Ramos (cell line): ENCODE measurements around the gene CLEC4F.

Source experiments
- in situ Hi-C: fragments of 300-500 bp; cut with MboI; formaldehyde crosslinking; loops from one replicate; pipeline ENCODE4 v1.14.3; 2022; ENCODE audit warnings: low sequenced_read_pairs; ENCODE audit not compliant: unreplicated experiment

The CLEC4F gene

DNA sequence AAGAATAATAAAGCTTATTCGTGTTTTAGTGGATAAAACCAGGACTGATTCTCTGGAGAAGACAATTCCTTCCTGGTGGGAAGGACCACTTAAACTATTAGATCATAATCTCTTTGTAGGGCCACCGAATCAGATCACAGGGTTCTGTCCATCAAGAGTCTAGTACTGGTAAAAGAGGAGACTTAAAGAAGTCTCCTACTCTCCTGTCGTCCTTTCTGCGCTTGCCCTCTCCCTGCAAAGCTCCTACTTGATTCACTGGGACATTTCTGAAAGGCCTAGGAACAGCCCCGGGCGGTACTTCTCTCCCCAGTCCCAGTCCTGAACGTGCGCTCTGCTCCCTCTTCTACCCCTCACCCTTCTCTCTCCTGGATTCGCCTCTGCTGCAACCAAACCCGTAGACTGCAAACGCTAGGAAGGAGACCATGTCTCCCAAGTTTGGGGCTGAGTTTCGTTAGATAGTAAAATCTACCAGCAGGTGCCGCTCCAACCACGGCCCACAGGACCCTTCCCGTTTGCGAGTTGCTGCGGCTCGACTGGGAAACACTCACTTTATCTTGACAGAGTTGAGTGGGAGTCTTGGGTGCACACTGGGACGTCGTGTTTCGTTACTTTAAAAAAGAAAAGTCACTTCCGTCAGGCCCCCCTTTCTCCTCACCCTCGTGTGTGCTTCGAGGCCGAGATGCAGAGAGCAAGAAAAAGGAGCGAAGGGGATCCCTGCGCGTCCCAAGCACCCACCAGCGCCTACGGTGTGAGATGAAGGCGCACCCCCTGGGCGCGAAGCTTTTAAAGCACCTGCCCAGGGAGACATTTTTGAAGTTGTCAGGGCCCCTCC is 30.9 kb downstream of the CLEC4F start:
- in situ Hi-C loops: no loop called here

DNA sequence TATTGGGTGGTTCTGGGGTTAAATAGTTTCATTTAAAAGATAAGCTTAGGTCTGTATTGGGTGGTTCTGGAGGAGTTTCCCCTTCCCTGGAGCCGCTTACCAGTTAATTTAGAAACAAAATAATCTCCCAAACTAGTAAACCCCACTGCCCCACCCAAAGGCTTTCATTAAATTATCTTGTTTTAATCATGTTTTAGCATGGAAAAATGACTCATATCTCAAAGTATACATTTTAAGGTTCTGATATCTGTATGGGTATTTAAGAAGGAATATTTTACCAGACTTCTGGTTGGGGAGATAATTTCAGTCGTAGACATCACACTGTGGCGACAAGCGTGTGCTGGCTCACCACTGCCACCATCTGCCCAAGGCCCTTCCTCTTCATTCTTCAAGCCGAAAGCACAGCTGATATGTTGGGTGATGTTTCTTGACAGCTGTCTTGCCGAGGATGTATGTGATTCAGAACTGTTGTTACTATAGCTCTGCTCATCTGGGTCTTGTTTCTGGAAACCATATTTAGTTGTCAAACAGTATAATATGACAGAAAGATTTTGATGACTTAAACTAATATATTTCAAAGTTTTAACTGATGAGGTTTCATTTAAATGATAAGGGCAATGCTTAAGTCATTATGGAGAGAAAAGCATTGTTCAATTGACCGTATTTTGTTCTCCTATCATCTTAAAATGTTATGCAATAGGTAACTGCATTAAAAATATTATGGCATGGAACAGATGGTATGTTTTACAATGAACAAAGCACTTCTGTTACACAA is 35.1 kb downstream of the CLEC4F start:
- in situ Hi-C loops: no loop called here

DNA sequence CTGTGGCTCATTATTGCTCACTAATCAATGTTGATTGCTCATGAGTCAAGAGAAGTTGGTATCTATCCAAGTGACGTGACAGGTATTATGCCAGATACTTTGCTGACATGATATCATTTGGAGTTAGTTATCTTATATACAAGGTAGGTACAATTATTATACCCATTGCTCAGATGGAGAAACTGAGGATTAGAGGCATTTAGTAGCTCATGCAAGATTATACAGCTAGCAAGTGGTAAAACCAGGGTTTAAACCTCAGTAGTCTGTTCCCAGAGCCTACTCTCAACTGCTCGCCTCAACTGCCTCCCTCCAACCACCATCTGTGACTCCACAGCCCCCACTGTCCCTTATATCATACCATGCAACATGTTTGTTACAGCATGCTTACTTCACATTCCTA is 36.1 kb downstream of the CLEC4F start:
- in situ Hi-C loops: no loop called here

DNA sequence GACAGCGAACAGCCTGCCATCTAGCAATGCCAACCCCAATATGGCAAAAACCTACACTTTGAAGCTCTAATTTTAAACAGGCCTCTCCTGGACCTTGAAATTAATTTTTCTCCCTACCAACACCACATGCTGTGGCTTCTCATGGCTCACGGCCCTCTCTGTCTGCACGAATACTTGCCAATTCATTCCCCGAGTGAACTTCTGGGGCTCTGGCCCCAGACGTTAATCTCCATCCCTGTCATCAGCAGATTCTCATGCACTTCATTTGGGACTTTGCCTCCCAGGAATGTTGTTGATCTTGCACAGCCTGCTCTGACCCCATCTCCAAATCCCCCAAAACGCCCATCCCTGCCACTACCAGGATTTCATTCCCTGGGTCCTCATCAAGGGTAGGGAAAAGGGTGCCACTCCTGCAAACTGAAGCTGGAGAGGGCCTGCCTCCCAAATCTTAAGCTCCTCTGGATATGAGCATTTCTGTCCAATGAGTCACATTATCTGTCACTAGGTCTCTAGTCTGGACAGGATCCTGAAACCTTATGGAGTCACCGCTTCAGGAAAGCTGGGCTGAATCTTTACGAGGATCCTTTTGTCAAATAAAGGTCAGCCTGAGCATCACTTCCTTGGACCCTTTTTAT is 40.4 kb downstream of the CLEC4F start:
- in situ Hi-C loops: no loop called here

DNA sequence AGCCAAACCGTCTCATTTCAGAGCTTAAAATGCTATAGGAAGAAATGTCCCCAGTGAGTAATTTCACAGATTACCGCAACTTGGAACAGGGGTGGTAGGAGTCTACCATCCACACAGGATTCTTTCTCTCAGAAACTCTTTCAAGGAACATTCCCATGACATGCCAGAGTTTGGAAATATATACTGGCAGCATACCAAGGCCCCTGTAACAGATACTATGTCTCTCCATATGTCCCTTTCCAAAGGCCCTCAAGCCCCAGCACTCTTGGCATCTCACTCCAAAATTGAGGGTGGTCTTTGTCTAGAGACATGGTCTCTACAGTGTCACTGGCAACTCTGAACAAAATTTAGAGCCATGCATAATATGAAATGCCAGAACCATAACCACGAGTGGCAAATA is 40.9 kb downstream of the CLEC4F start:
- in situ Hi-C loops: no loop called here

DNA sequence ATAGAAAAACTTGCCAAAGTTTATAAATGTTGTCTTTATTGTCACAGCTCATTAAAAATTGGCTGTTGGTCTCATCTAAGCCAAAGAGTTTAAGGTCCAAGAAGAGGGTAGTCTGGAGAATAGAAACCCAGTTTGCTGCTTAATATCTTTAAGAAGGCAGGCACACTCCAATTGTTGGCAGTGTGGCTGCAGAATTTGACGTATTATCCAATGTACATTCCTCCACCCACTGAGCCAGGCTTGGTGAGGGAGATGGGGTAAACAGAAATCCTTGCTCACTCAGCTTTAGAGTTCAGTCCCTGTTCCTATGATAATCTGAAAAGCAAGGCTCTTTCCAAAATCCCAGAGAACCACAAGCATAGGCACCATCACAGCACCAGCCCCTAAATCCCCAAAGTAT is 41.7 kb downstream of the CLEC4F start:
- in situ Hi-C loops: no loop called here

DNA sequence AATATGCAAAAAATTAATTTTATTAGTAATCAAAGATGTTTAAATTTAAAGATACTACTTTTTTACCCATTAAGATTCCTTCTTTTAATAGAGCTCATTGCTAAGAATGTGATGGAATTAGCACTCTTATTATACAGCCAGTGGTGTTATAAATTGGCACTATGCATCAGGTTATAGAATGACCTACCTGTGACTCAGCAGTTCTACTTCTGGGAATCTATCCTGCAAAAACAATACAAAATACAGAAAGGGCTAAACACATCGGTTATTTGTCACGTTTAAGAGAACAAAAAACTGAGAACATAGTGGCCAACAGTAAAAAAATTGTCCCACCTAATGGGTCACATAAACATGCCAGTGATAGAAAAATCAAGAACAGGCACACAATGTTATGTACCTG is 42.9 kb downstream of the CLEC4F start:
- in situ Hi-C loops: no loop called here

DNA sequence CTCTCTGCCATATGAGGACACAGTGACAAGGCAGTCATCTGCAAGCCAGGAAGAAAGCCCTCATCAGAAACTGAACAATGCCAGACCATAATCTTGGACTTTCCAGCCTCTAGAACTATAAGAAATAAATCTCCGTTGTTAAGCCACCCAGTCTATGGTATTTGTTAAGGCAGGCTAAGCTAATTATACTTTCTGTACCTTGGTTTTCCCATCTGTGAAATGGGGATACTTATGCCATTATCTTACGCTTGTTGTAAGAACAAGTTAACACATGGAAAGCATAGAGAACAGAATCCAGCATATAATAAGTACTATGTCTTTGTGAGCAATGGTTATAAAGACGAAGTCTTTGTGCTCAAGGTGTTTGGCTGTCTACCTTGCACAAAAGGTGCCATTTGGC is 44.1 kb downstream of the CLEC4F start:
- in situ Hi-C loops: no loop called here

DNA sequence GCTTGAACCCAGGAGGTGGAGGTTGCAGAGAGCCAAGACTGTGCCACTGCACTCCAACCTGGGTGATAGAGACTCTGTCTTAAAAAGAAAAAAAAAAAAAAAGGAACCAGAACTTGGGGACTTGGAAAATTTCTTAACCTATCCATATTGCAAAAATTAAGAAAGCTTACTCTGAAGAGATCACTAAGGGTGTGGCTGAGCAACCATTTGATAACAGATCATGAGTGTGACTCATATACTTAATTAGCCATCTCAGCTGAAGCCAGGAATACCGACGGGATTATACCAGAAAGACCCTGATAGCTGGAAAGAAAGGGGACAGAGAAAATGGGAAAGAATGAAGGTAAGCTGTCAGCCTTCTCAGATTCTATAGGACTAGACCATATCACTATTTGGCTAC is 45.3 kb downstream of the CLEC4F start:
- in situ Hi-C loops: no loop called here

DNA sequence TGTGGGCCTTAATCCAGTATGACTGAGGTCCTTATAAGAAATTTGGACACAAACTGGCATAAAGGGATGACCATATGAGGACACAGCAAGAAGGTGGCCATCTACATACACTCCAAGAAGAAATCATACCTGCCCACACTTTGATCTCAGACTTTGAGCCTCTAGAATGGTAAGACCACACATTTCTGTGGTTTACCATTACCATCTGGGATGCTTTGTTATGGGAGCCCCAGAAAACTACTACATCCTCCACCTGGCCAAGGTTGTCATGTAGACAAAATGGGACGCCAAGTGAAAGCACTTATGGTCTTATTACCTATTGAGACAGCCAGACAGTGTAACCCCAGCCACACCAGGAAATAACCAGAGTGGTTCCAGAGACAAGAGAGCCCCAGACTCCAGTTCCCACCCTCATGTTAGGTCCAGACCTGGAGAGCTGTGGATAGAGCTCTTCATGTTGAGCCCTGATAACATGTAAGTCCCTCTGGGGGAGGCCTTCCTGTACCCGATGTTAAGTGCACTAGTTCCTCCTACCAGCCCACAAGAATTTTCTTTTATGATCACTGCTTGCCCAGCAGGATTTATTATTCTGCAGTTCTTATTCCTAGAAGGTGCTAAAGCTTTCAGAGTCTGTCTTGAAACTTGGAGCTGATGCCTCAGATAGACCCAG is 47.8 kb downstream of the CLEC4F start:
- in situ Hi-C loops: no loop called here

DNA sequence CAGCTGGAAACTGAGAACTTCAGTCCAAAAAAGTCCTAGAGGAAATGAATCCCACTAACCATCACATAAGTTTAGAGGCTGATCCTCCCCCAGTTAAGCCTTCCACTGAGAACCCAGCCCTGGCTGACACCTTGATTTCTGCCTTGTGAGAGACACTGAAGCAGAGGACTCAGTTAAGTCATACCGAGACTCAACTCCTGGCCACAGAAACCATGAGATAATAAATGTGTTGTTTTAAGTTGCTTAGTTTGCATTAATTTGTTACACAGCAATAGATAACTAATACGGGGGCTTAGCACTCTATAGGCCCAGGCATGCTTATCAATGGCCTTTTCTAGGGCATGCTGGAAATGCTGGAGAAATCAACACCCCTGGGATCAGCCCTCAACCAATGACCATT is 49.0 kb downstream of the CLEC4F start:
- in situ Hi-C loops: no loop called here

DNA sequence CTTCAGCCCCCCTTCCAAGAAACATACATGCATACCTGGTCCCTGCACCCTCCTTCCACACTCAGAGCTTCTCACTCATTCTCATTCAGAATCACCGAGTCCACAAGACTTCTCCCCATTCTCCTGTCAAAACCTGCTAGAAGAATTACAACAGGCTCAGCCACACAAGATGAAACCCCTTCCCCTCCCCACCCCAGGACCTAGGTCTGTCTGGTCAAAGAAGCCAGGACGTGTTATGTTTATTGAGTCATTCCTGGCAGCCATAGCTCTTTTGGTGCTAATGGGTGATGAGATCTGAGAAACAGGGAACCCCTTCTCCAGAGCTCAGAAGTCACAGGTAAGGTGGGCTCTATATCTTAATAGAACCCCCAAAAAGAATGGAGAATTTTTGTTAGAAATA is 50.9 kb downstream of the CLEC4F start:
- in situ Hi-C loops: no loop called here

DNA sequence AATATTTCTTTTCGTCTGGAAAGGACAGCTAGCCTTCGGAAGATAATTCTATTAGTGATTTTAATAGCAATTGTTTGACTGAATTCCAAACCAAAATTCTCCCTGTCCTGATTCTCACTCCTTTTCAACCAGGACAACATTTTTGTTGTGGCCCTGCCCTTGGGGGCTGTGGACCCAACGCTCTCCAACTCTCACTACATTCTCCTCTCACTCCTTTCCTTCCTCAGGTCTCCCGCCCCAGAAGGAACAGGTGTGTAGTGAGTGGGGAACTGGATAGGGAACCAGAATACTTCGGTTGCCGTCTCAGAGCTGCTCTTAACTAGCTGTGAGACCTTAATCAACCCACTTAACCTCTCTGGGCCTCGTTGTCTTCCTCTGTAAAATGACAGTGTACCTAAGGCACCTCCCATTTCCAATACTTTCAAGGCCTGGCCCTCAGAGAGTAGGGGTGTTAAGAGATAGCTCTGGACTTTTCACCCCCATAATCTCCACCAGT is 51.8 kb downstream of the CLEC4F start:
- in situ Hi-C loops: no loop called here

DNA sequence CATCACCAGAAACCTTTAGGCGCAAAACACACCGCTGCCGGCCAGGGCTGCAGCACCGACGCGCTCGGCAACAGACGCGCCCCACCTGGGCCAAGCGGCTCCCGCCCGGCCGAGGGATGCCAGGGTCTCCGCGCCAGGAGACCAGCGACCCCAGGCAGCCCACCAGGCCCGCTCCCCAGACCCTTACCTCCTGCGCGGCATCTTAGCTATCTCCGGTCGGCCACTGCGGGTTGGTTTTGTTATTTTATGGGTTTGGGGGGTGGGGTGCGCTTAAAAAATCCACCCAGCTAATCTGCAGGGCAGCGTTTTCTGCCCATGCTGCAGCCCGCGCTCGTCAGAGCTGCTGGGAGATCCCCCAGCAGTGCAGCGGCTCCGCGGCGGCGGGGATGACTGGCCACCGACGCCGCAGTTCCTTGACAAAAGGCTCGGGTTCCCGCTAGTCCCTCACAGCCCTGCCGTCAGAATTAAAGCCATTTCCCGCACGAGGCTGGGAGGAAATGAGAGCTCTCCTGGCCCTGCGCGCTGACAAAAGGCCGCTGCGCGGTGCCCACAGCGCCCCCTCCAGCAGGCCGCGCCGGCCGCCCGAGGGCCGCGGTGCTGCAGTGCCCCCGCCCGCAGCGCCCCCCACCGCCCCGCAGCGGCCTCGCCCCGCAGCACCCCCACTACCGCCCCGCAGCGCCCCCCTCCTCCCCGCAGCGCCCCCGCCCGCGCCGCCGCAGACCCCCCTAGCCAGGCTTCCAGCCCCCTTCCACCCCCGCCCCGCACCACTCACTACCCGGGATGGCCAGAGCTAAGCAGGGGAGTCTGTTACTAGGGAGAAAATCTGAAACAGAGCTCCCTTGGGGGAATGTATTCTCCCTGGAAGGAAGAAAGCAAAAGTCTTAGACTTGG is 52.5 kb downstream of the CLEC4F start, which contains the start of gene ADD2:
Gene ADD2, minus strand, starts transcription at position 502 of the 891 bp plus-strand sequence. CDS start 61,792 bp downstream, outside the sequence.
- in situ Hi-C loops: no loop called here

DNA sequence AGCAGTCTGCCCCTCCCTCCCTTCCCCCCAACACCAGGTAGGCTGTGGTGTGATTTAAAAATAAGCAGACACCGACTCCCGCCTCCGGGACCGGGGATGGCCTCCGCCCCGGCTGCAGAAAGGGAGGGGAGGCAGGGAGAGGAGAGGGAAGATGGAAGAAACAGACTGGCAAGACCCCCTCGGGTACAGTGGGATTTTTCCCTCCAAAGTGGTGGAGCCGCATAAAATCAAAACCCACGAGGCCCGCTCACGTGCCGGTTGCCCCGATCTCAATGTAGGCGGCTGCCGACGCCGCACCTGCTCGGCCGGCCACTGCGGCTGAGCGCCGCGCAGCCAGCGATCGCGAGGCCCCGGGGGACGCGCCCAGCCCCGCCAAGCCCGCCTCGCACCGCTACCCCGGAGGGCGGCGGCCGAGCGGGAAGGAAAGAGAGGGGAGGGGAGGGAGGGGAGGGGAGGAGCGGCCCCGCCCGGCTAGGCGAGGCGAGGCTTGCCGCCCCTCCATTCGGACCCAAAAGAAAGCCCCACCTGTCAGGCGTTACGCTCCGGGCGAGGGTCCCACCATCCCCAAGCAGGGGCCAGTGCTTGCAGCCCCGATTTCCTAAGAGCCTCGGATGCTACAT is 53.2 kb downstream of the CLEC4F start:
- in situ Hi-C loops: no loop called here

DNA sequence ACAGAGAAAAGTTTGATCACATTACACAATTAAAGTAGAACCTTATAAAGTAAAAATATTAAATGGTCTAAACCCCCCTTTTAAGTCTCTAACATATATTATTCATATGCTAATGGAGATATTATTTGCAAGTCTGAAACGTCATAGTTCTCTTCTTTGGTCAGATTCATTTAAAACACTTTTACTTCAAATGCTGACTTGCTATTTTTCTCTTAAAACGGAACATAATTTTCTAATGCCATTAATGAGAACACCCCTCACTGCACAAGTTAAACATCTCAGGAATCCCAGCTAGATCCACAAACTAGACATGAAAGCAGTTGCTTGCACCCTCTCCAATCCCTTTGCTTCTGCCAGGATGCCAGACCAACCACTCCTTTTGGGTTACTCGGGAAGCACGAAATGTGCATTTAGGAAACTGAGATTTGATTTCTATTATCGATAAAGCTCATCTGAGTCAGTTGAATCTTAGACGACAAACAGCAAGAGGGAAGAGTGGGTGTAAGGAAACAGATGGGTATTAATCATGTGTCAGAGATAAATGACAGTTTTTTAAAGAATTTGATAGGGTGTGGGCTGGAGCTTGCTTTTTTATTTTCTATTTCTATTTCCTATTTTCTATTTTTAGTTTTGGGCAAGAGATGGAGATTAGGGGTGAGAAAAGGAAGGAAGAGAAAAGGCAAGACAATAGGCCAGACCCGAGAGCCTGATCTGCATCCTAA is 53.9 kb downstream of the CLEC4F start:
- in situ Hi-C loops: no loop called here

DNA sequence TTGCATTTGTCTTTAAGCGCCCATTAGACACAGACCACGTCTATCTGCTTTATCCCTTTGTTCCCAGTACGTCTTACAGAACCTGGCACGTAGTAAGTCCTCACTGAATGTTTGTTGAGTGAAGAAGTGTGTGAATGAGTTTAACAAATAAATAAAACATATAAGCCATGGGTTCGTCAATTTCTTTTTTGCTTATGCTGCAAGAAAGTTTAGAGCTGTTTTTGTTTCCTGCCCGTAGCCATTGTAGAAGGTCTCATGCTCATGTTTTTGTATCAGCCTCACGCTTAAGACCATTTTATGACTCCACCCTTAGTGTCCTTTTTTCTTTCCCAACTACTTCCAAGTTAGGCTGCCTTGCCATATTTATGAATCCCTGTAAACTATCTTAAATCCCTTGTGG is 54.9 kb downstream of the CLEC4F start:
- in situ Hi-C loops: no loop called here

DNA sequence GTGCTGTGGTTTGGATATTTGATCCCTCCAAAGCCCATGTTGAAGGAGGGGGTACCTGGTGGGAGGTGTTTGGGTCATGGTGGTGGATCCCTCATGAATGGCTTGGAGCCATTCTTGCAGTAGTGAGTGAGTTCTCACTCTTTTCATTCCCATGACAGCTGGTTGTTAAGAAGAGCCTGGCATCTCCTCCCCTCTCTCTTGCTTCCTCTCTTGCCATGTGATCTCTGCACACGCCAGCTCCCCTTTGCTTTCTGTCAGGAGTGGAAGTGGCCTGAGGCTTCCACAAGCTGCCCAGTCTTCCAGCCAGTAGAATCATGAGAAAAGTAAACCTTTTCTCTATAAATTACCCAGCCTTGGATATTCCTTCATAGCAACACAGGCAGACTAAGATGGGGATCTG is 61.0 kb downstream of the CLEC4F start:
- in situ Hi-C loops: no loop called here
